Stromal cell of bone marrow (primary cell): ENCODE data around the gene HIVEP3.
A peak's percentile ranks its signal among the peaks of the same experiment; 100 is the strongest.

Experiments
- DNase-seq: peaks from one replicate; pipeline ENCODE4 v3.0.0-alpha.2; 2012; ENCODE audit warnings: low read depth

The HIVEP3 gene

DNA sequence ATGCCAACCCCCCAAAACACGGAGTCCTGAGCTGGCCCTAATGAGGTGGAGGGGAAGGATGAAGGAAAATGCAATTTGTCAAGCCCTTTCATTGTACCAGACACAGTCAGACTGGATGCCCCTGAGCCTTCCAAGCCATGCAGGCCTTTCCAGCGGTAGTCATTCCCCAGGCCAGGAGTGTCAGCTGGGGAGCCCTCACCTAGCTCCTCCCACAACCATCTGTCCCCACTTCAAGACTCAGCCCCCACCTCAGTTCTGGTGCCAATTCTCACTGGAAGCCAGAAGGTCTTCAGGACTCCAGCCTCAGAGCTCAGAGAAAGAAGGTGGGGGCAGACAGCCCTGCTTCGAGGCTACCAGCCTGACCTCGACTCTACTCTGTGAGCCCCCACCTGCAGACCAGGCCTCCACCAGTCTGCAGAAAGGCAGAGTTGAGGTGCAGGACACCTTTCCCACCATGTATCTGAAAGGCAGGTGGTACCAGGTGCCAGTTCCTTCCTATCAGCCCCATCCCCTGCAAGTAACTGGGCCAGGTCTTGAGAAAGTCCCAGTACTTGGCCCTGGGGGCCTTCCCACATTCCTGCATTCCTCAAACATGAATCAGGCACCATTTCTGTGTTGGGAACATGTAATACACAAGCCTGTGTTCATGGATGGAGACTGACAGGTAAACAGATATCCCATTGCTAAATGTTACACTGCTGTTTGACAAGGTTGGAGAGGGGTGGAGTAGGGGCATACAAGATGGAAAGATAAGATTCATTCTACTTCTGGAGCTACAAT is 253.7 kb downstream of the HIVEP3 start:
- DNase-seq: no peak

GRCh38 chr1:41663671-41664400 is 254.9 kb downstream of the HIVEP3 start:
- DNase-seq: no peak

GRCh38 chr1:41662765-41663437 is 255.8 kb downstream of the HIVEP3 start:
- peak; percentile 63 for DNase-seq

- peak; percentile 50 for DNase-seq
Measured at GRCh38 chr1:41662061-41662764, 256.5 kb downstream of the HIVEP3 start.

DNA sequence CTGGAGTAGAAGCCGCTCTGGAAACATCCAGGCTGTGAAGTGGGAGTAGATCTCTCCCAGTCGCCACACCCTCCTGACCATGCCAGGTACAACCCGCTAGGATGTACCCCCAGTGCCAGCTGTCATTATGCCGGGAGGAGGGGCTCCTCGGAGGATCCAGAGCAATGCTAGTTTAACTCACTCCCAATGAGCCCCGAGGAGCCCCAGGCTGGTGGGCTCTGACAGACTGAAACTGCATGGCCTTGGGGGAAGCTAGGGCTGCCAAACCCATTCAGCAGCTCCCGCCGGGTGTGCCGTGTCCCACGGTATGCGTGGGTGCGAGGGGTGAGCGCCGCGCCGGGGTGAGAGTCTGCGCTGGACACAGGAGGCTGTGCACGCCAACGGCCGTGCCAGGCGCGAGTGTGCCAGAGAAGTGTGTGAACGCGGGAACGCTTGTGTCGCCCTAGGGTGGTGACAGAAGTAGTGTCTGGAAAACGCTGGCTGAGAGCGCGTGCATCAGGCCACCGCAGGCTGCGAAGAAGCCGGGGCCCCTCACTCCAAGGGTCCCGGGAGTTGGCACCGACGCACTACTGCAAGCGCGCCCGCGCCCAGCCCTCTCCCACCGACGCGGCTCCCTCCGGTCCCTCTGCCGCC is 257.2 kb downstream of the HIVEP3 start:
- no peak for DNase-seq

DNA sequence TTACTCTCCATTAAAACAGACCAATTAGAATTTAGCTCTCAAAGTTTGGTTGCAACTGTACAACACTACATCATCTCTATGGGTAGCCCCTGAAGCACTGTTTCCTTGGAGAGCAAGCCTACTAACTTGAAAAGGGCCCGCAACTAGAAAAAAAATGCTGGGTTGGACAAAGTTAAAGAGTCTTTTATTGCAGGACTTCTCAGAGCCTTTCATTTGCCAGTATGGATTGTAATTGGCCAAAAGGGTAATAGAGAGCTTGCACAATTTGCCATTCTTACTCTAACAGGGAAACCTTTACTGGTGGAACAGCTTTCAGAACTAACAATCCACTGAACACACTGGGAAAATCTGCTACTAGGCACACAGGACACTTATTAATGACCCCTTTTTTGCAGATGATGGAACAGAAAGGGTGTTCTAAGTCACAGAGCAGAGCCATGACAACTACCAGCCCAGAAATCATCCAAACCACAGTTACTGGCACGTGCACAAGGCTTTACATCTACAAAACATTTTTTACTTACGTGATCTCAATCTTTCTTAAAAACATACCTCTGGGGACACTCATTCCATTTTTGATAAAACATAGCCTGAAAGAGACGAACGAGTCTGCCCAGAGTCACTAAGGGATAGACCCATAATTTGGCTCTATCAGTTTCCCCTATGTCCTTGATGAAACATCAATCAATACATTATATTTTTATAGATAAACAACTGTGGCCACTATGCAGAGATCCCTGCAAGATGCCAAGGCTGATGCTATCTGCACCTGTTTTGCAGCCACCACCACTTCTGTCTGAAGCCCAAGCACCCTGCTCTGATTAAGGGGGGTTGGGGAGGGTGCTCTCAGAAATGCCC is 257.9 kb downstream of the HIVEP3 start:
- no peak for DNase-seq

GRCh38 chr1:41659903-41660302 is 258.8 kb downstream of the HIVEP3 start:
- DNase-seq: no peak

GRCh38 chr1:41659159-41659495 is 259.6 kb downstream of the HIVEP3 start:
- DNase-seq: no peak

GRCh38 chr1:41658431-41659158 is 260.1 kb downstream of the HIVEP3 start:
- DNase-seq: no peak

- no peak for DNase-seq
Measured at GRCh38 chr1:41657679-41658295, 260.9 kb downstream of the HIVEP3 start.

DNA sequence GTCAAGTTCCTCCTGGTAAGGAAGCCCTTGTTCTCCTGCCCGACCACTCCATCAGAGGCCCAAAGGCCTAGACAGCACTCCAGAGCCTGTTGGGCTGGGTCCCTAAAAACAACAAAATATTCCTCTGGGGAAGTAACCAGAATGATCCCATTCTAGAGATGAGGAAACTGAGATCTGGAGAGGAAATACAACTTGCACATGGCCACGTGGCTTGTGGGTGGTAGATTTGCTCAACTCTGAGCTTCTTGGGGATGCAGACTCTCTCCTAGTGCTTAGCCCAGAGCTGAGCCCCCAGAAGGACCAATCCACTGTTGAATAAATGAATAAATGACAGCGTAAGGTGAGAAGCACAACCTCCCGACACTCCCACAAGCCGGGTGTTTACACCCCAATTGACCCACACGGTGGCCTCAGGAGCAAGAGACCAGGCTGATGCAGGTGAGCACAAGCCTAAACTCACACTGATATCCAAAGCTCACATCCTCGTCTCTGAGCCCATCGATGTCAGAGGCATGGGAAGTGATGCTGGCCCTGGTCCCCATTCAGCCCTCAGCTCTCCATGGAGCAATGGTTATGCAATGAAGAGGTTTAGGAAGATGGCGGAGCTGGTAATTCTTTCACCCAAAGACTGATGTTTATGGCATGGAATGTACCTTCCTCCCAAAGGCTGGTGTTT is 261.8 kb downstream of the HIVEP3 start:
- no peak for DNase-seq

- no peak for DNase-seq
Measured at GRCh38 chr1:41656068-41656467, 262.7 kb downstream of the HIVEP3 start.

- DNase-seq: no peak
Measured at GRCh38 chr1:41655632-41656031, 263.1 kb downstream of the HIVEP3 start.

DNA sequence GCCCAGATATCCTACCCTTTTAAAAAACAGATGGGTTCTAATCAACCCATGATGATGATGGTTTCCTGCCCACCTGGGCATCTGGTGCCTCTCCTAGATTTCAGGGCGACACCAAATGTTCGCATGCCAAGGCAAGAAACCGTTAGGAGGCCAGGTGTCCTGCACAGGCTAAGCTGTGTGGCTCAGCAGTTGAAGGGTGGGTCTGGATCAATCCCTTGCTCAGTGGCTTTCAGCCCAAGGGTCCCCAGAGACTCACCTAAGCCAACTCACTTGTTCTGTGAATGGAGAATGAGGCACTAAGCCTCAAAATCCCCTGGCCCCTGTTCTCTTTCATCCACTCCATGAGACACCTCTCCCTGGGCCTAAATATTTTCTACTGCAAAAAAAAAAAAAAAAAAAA is 265.1 kb downstream of the HIVEP3 start:
- no peak for DNase-seq

DNA sequence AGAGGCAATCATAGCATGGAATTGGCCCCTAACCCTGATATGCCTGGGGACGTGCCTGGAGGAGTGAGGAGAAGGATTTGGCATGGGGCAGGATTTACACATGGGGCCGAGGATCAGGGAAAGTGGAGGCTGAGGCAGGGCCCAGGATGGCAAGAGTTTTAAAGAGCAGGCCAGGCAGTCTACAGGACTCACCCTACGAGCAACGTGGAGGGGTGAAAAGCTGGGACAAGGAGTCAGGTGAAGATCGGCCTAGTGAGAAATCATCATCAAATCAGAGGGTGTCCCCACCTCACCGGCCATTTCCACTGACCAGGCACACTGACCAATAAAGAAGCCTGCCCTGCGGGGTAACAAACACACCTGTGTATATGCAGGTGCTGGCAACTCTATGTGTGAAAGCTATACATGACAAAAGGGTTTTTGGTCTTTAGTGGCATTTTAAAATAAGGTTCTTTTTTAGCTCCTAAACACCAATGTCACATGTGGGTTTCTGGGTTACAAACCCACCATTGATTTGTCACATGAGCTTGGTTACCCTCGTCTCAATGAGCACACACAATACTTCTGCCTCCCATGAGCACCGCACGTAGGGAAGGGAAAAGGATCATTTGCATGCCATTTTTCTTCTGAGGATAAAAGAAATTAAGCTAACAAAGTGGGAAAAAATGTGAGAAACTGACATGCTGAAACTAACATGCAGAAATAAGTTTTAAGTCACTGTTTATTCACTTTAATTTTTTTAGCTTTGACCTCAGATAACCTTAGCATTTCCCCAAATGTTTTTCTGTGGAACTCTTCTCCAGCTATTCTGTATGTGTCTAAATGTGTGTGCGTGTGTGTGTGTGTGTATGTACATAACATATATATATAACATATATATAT is 266.1 kb downstream of the HIVEP3 start:
- no peak for DNase-seq

- DNase-seq: no peak
Measured at GRCh38 chr1:41650028-41650880, 268.5 kb downstream of the HIVEP3 start.

GRCh38 chr1:41649396-41650027 is 269.2 kb downstream of the HIVEP3 start:
- no peak for DNase-seq
